GM12891 (cell line): ENCODE data around the gene TRDMT1.

ENCODE experiments used
- POLR2A ChIP-seq: IDR thresholded peaks from 2 replicates; pipeline ENCODE4 v1.6.1; 2011; ENCODE audit warnings: low read depth, low read length, control low read depth
- TAF1 ChIP-seq: IDR thresholded peaks from 2 replicates; pipeline ENCODE4 v1.6.1; 2011; ENCODE audit warnings: low read depth, low read length, control low read depth

DNA sequence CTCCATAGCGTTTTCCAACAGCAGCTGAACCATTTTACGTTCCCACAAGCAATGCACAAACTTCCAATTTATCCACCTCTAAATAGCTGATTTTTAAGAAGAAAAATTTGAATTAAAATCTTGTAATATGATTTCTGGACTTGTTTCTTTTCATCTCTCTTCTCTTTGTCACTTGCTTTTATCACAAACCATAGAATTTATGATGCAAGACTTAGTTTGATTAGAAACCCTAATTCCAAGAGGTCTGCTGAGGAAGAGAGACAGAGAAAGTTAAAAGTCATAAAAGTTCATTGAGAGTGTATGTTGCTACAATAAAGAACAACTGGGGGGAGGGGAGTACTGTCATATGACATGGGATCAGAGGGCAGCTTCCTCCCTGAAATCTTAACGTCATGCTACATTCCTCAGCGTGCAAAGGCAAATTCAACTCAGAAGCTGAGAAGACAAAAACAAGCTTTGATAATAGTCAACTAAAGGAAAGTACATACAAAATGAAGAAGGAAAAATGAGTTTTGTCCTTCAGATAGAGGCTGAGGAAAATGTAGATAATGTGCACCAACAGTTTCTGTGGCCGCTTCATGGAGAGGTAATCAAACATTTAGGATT, 53.5 kb downstream of the TRDMT1 start:
- no peak for TF ChIP-seq TAF1
- no peak for TF ChIP-seq POLR2A
